Measurements from ENCODE around the gene CD200R1. TPM values are rescaled to one million over a fixed set of nuclear protein-coding genes. Genes with fewer than 3 reads are reported as not detected.

Gene CD200R1
- total RNA-seq, 1 experiment from 2014 or later, result 0.05 TPM

DNA sequence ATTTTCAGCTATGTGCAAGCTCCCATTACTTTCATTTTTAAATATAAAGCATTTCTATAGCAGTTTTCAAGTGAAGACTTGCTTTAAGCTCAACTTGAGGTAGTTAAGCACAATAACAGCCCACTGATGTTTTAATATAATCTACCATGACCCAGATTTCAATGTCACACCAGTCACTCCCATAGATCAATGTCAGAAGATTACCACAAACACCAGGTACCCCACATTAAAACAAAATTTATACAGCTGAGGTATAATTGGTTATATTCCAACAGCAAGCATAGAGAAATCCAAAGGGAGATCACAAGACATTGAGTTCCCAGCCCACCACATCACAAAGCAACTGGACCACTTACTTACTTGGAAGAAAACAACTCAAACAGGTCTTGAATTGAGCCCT, 38.7 kb upstream of the CD200R1 start:
- H3K27ac ChIP-seq (ENCODE audit: low read length), result no peak overlapping the region
- H3K4me3 ChIP-seq (ENCODE audit: low read depth in 2 of 2, low read length in 2 of 2), result no peak overlapping the region
- ChIA-PET CTCF (no interaction called here), POLR2A (interaction anchor here (0.5 kb wide), 1 partner anchor 686 kb away, joined by 5 read pairs; no protein-coding TSS in a partner anchor)
- H3K4me1 ChIP-seq (ENCODE audit: control insufficient read depth, insufficient read depth, low read length), result peaks cover 8% of the 10 kb centered on the region
- ATAC-seq (no peak), DNase-seq (ENCODE audit: low read depth, low spot score) (no peak)
- in situ Hi-C loops (cut with HindIII; ENCODE audit: low pct_unique_long_range_greater_than_20kb, low sequenced_read_pairs) (no loop called here), intact Hi-C loops (cut with micrococcal nuclease; ENCODE audit: unreplicated experiment) (no loop called here)
- no TSS peak for BruUV-seq (replicated peaks)
- no peaks in the 10 kb centered on the region for H3K9me3 ChIP-seq (ENCODE audit: control insufficient read depth, insufficient read depth, low read depth, low read length)
- no peak for TF ChIP-seq TCF7L2 (IDR thresholded peaks at IDR 0.05; ENCODE audit: low read depth, low read length)
- no peak for TF ChIP-seq CTCF (IDR thresholded peaks at IDR 0.05)
- no peak for TF ChIP-seq SIN3A (IDR thresholded peaks at IDR 0.05; ENCODE audit: borderline replicate concordance, insufficient read depth, low read depth, low read length)
- TF ChIP-seq POLR2AphosphoS5 (IDR thresholded peaks at IDR 0.05; ENCODE audit: low read depth, low read length), result no peak
- no peak for TF ChIP-seq REST (IDR thresholded peaks at IDR 0.05; ENCODE audit: insufficient read depth in 1 of 2, low read depth in 2 of 2, low read length in 1 of 2)
- H3K36me3 ChIP-seq (ENCODE audit: control insufficient read depth, insufficient read depth, low read length), result peaks cover 40% of the 10 kb centered on the region
- H3K27me3 ChIP-seq (ENCODE audit: control insufficient read depth, insufficient read depth, low read length), result no peaks in the 10 kb centered on the region

- ChIA-PET CTCF (no interaction called here), POLR2A (no interaction called here)
- Histone ChIP-seq H3K27ac (ENCODE audit: low read length) (no peak overlapping the region), H3K4me3 (ENCODE audit: low read depth in 2 of 2, low read length in 2 of 2) (no peak overlapping the region), H3K9me3 (ENCODE audit: control insufficient read depth, insufficient read depth, low read depth, low read length) (no peaks in the 10 kb centered on the region), H3K4me1 (ENCODE audit: control insufficient read depth, insufficient read depth, low read length) (no peaks in the 10 kb centered on the region), H3K36me3 (ENCODE audit: control insufficient read depth, insufficient read depth, low read length) (peaks cover 53% of the 10 kb centered on the region), H3K27me3 (ENCODE audit: control insufficient read depth, insufficient read depth, low read length) (no peaks in the 10 kb centered on the region)
- TF ChIP-seq REST (IDR thresholded peaks at IDR 0.05; ENCODE audit: insufficient read depth in 1 of 2, low read depth in 2 of 2, low read length in 1 of 2) (no peak), SIN3A (IDR thresholded peaks at IDR 0.05; ENCODE audit: borderline replicate concordance, insufficient read depth, low read depth, low read length) (no peak), TCF7L2 (IDR thresholded peaks at IDR 0.05; ENCODE audit: low read depth, low read length) (no peak), POLR2AphosphoS5 (IDR thresholded peaks at IDR 0.05; ENCODE audit: low read depth, low read length) (no peak), CTCF (IDR thresholded peaks at IDR 0.05) (no peak)
- in situ Hi-C loops (cut with HindIII; ENCODE audit: low pct_unique_long_range_greater_than_20kb, low sequenced_read_pairs) (no loop called here), intact Hi-C loops (cut with micrococcal nuclease; ENCODE audit: unreplicated experiment) (no loop called here)
- DNase-seq (ENCODE audit: low read depth, low spot score) (no peak), ATAC-seq (no peak)
- no TSS peak for BruUV-seq (replicated peaks)
These were observed 33.2 kb upstream of the CD200R1 start for GRCh38 chr3:113008117-113008516.
